ENCODE measurements around the gene TEX22.

The TEX22 gene

DNA sequence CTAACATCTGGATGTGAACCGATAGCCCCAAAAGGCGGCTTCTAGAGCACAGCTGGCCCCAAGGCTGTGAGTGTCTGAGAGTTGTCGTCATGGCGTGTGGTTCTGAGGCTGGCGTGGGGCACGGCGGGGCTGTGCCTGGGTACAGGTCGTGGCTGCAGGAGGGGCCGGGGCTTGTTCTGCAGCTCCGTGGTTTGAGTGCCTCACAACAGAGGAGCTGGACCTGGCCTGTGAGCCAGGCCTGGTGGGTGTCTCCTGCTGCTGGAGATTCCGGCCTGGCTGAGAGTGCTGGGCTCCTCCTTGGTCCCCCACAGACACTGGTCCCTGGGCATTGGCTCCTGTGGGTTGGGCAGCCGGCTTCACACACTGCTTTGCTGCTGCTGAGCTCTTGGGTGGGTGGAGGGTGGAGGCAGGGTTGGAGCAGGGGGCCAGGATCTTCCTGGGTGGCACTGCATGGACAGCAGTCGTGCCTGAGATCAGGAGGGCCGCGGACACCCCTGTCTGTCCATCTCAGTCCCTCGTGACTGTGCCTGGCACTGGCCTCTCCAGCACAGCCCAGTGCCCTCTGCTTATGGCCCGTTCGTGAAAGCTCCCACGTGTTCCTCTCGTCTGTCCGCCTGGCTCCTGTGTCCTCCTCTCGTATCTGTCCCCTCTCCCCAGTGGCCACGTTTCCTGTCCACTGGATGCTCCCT, 31.8 kb upstream of the TEX22 start:
- no peak for DNase-seq

DNA sequence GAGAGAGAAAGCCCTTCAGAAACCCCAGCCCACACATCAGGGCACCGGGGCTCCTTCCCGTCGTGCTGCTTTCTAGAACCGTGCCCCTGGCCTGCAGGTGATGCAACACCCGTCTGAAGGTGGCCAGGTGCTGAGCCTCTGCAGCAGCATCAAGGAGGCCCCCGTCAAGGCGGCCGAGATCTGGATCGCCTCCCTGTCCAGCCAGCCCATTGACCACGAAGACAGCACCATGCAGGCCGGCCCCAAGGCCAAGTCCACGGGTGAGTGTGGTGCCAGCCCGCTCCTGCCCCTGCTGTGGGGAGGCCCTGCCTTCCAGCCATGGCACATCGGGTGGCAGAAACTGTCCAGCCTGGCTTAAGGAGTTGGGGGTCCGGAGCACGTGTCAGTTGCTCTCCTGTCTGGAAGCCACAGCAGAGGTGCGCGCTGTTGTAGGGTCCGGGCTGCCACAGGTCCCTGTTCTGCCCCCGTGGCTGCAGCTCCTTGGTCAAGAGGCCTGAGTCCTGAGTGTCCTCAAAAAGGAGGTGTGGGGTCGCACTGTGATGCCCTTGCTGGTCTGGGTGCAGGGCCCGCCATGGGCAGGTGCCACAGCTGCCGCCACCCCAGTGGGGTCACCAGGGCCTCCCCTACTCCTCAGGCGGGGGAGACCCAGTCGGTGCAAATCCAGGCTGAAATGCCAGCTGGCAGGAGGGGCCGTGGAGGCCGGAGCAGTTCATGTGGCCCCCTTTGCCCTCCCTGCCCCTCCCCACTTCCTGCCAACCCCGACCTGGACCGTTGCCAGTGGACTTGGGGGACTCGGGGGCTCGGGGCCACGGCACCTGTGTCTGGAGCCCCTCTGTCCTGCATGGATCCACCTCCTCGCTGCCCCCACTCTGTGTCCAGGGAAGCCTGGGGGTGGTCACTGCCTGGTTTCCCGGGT, 31.0 kb upstream of the TEX22 start:
- DNase-seq = no peak

DNA sequence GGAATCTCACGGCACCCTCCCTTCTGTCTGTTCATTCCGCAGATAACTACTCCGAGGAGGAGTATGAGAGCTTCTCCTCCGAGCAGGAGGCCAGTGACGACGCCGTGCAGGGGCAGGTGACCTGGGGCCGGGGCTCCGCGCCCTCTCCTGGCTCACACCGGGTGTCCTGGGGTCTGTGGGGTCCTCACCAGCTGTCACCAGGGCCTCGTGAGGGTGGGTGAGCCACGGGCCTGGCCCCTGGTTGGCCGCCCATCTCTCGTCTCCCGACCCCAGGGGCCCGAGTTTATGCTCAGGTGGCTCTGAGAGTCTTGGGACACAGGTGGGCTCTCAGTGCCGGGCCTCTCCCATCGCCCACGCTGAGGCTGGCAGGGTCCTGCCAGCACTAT, 30.3 kb upstream of the TEX22 start:
- no peak for DNase-seq

DNA sequence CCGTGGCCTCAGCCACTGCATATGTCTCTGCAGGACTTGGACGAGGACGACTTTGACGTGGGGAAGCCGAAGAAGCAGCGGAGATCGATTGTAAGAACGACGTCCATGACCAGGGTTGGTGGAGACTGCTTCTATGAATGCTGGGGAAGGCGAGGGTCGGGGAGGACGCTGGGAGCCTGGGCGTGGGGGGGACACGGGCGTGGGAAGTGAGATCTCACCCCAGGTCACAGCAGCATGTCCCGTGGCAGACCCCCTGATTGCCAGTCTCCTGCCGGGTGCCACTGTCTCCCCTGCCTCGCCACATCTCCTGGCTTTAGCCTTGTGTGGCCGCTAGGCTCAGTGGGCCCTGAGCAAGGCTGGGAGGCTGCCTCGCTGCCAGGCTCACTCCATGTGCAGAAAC, 29.9 kb upstream of the TEX22 start:
- DNase-seq = no peak

DNA sequence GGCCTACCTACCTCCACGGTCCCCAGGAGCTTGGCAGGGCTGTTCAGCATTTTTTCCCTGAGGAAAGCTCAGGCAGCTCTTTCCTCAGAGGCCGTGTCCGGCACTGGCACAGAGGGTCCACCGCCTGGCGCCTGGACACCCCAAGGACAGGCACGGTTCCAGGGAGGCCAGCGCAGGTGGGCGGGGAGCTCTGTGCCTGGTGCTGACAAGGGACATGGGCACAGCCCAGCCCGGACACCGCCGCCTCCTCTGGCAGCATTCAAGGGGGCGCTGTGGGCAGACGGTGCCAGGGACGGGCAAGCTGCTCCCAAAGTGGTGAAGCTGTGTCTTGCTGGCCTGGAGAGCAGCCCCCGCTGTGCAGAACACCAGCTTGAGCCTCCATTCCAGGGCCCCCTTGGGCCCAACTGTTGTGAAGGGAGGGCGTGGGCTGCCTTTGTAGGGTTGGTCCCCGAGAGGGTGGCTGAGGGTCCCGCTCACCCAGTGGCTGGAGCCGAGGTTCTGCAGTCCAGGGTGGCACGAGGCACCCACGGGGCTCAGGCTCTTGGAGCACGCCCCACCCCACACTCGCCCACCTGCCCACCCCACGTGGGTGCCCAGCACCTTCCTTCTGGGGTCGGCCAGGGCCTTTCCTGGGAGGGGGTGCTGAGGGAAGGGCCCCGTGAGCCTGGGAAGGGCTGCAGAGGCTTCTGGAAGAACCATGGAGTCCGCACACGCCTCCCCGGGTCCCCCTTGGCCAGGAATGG, 29.3 kb upstream of the TEX22 start:
- no peak for DNase-seq

DNA sequence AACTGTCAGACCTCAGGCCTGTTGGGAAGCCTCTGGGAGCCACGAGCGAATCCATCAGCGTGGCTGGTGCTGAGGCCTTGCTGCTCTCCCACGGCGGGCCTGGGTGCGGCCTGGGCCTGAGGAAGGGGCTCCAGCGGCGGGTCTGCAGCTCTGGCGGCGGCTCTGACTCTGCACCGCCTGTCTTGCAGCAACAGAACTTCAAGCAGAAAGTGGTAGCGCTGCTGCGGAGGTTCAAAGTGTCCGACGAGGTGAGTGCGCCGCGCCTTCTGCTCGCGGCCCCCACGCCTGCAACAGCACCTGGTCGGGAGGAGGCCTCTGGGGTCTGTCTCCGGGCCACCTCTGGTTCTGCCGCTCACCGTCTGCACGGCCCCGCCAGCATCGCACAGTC, 28.7 kb upstream of the TEX22 start:
- no peak for DNase-seq

DNA sequence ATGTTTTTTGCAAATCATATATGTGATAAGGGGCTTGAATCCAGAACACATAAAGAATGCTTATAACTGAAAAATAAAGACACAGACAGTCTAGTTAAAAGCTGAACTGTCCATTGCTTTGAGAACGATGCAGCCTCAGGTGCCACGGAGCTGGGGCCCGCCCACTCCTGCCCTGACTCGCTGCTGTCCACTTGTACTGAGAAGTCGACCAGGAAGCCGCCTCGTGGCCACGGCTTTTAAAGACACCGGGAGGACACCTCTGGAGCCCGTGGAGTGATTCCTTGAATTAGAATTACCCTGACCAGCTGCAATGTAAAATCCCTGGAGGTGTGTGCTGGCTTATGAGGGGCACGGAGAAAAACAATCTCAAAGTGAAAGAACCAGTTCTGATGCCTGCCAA, 23.9 kb upstream of the TEX22 start:
- no peak for DNase-seq

DNA sequence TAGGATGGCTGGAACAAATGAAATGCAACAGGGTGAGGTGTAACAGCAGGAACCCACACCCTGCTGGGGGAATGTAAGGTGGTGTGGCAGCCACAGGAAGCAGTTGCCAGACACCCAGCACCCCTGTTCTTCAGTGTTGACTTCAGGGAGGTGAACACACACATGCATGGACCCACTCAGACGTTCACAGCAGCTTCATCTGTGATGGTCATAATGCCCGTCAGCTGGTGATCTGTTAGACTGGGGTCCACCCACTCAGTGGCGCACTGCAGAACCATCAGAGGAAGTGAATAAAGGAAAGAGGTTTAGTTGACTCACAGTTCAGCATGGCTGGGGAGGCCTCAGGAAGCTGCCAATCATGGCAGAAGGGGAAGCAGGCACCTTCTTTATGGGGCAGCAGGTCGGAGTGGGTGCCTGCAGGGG, 22.7 kb upstream of the TEX22 start:
- DNase-seq = no peak

DNA sequence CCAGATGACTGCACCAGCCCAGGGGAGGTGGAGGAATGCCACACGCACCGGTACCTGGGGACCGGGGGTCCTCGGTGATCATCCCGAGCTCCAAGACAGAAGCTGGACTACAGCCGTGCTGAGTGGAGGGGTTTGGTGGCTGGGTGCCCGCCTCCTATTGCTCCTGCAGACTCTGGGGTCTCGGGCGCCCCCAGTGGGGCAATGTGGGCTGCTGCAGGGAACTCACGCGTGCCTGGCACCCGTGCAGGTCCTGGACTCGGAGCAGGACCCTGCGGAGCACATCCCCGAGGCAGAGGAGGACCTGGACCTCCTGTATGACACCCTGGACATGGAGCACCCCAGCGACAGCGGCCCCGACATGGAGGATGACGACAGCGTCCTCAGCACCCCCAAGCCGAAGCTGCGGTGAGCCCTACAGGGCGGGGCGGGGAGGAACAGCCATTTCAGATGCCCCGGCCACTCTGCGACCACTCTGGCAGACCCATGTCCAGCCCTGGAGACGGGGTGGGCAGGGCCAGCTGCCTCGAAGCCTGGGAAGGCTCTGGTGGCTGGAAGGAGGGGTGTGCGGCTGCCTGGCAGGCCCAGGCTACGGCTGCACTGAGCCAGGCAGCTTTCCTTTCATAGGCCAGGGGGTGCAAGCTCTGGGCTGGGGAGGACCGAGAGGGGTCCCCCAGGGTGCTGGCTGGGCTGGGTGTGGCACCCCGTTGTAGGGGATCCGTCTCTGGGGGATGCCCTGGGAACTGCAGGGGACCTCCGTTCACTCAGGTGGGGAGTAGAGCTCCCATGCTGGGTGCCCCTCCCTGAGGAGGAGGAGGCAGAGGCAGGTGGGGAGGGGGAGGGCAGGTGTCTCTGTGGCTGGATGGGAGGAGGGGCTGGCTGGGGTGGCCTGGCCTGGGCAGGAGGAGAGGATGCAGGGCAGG, 21.6 kb upstream of the TEX22 start:
- no peak for DNase-seq

DNA sequence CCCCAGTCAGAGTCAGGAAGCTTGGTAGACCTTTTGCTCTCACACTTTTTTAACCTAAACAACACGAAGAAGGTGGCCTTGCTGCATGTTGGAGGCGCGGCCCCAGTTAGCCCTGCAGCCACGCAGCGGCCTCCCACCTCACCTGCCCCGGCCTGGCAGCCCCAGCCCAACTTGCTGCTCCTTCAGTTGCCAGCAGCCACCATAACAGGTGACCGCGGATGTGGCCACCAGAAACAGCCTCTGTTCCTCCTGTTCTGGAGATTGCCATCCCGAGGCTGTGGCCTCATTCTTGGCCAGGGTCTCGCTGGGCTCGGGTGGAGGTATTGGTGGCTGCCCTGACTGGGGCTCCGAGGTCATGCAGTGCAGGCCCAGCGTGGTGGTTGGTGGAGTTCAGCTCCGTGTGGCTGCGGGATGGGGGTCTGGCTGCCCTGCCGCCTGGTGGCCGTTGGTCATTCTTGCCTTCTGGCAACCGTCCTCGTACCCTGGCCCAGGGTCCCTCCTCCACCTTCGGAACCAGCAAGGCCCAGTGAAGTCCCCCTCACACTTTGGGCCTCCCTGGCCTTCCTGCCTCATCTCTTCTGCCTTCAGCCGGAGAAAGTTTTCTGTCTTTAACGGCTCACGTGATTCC, 20.7 kb upstream of the TEX22 start:
- no peak for DNase-seq

DNA sequence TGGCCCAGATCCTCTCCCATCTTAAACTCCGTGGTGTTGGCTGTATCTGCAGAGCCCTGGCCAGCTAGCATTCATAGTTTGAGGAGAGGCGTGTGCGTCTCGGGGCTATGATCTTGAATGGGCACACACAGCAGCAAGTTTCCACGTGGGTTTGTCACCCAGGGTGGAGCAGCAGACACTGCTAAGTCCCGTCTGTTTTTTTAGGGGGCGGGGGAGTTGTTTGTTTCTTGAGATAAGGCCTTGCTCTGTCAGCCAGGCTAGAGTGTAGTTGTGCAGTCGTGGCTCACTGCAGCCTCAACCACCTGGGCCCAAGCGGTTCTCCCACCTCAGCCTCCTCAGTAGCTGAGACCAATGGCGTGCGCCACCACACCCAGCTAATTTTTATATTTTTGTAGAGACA, 20.1 kb upstream of the TEX22 start:
- no peak for DNase-seq

DNA sequence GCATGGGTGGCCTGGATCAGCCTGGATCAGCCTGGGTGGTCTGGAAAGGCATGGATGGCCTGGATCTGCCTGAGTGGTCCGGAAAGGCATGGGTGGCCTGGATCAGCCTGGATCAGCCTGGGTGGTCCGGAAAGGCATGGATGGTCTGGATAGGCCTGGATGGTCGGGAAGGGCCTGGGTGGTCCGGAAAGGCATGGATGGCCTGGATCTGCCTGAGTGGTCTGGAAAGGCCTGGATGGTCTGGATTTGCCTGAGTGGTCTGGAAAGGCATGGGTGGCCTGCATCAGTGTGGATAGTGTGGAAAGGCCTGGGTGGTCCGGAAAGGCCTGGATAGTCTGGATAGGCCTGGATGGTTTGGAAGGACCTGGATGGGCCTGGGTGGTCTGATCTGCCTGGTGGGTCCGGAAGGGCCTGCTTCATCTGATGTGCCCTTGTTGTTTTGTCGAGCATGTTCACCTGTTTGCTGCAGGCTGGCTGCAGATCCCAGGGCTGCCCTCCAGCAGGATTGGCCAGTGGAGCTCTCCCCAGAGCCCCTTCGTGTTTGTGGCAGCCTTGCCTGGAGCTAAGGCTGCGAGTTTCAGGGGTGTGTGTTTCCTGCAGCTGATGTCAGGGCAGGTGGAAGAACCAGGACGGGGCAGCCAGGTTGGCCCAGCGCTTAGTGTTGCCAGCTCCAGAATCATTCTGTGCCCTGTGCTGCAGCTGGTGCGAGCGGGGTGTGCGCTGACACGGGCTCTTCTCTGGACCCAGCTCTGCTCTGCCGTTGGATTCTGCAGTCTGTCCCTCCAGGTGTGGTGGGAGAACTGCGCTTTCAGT, 19.3 kb upstream of the TEX22 start:
- DNase-seq = no peak

DNA sequence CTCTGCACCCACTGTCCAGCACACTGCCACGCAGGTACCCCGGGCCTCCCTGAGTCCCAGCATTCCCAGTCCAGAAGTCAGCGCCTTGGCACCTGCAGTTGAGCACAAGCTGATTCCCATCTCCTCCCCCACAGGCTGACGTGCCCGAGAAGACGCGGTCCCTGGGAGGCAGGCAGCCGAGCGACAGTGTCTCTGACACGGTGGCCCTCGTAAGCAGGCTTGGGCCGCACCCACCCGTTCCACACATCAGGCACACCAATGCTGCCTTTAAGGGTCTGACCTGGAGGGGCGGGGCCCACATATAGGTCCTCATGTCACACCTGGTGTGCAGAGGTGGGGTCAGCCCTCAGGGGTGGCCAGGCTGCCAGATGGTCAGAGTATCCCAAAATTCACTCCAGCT, 18.4 kb upstream of the TEX22 start:
- DNase-seq = no peak

DNA sequence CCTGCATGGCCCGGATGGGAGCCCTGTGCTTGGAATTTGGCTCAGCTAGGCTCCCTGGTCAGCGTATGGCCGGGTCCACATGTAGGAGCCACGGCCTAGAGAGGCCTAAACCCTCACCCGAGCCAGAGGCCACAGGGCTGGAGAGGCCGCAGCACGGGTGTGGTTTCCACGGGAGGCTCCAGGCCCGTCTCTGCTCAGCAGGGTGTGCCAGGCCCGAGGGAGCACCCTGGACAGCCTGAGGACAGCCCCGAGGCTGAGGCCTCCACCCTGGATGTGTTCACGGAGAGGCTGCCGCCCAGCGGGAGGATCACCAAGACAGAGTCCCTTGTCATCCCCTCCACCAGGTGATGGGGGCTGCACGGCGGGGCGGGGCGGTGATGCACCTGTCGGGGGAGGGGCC, 17.6 kb upstream of the TEX22 start:
- DNase-seq = no peak

DNA sequence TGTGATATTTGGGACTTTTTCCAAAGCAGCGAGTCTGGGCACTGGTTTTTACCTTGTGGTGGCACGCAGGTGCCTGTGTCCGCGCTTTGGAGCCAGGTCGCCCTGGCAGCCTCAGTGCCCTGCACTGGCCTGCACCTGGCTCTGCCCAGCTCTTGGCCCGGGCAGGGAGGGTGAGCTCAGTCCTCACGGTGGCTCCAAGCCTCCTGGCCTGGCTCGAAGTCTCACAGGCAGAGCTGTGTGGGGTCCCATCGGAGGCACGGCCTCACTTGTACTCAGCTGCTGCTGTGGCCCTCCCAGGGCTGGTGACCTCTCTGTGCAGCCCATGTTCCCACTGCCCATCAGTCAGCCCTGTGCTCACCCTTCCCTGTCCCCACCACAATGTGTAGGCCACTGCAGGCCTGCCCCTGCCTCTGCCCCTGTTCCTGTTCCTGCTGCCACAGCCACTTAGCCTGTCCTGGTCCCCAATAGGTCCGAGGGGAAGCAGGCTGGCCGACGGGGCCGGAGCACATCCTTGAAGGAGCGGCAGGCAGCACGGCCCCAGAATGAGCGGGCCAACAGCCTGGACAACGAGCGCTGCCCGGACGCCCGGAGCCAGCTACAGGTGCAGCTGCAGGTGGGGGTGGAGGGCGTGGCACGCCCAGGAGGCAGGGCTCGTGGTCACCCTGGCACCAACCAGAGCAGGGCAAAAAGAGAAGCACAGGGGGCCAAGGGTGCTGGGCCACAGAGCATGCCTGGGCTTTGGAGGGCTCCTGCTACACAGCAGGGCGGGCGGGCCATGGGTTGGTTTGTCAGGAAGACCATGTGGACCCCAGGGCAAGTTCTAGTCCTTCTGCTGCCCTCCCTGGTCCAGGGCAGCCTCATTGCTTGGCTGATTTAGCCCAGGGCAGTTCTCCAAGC, 16.6 kb upstream of the TEX22 start:
- DNase-seq = no peak

DNA sequence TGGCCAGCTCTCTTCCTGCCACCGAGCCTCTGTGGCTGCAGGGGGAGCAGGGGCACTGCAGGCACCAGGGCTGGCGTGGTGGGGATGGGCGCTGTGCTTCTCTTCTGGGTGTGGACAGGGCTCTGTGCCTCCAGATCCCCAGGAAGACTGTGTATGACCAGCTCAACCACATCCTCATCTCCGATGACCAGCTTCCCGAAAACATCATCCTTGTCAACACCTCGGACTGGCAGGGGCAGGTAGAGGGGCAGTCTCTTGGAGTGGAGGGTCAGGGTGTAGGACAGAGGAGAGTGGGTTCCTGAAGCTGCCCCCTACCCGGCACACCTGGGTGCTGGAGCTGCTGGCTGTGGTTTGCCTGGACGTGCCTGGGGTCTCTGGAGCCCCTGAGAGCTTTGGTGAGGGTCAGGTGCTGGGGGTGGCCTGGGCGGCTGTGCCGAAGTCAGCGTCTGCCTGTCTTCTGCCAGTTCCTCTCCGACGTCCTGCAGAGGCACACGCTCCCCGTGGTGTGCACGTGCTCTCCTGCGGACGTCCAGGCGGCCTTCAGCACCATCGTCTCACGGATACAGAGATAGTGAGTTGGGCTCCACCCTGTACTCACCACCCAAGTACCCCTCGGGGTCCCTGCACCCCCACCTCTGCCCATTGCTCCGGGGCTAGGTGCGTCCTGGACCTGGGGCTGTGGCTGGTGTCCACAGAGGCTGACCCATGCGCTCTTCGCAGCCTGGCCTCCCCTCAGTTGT, 15.8 kb upstream of the TEX22 start:
- no peak for DNase-seq

DNA sequence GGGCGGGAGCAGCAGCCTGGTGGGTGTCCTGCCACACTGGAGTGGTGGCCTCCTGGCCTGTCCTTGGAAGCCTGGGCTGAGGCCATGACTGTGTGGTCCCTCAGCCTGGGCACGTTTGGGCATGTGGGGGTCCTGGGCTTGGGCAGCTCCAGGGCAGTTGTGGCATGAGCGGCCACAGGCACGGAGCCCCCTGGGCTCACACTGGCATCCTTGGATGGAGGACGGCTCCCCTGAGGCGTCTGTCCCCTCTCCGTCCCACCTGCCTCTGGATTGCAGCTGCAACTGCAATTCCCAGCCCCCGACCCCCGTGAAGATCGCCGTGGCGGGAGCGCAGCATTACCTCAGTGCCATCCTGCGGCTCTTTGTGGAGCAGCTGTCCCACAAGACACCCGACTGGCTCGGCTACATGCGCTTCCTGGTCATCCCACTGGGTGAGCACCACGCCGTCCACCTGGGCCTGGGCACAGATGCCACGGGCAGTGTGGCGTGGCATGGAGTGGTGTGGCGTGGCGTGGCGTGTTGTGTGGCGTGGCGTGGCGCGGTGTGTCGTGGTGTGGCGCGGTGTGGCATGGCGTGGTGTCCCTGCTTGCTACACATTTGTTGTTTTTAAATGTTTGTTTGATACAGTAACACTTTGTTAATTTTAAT, 15.1 kb upstream of the TEX22 start:
- DNase-seq = no peak

DNA sequence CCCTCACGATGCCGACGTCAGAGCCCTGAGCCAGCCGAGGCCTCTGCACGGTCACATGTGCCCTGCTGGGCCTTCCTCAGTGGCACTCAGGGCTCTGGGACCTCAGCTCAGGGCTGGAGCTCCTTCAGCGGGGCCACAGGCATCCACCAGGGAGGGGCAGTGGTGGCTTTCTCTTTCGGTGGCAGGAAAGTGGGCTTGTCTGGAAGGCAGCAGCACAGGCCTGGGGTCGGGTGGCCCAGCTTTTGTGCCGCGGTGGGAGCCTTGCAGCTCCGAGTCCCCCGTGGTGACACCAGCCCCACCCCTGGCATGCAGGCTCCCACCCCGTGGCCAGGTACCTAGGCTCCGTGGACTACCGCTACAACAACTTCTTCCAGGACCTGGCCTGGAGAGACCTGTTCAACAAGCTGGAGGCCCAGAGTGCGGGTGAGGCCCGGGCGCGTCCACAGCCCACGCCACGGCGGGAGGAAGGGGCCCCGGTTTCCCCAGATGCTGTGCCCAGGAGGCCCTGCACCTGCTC, 14.2 kb upstream of the TEX22 start:
- no peak for DNase-seq
